CD4-positive, alpha-beta T cell treated with Interleukin-4 for 1 hour (primary cell): ENCODE results near the gene SNX27.

Experiments
- DNase-seq, 2 donors: peaks; one replicate each; pipeline ENCODE4 v3.0.0-alpha.2; 2020 to 2022

SNX27 gene

GRCh38 chr1:151706464-151707415 lies 94.9 kb downstream of the SNX27 start:
- DNase-seq: no peak

- DNase-seq: no peak
Measured at GRCh38 chr1:151707541-151708065, 95.8 kb downstream of the SNX27 start.

GRCh38 chr1:151708891-151709290 lies 97.0 kb downstream of the SNX27 start:
- DNase-seq: no peak

- DNase-seq: peak; percentile 11 to 19
Measured at GRCh38 chr1:151710187-151710840, 98.5 kb downstream of the SNX27 start.

- DNase-seq: no peak
Measured at GRCh38 chr1:151711044-151711800, 99.4 kb downstream of the SNX27 start.

GRCh38 chr1:151711951-151712350 lies 100.1 kb downstream of the SNX27 start:
- DNase-seq: no peak

- DNase-seq: no peak
Measured at GRCh38 chr1:151713044-151713443, 101.2 kb downstream of the SNX27 start.

- no peak for DNase-seq
Measured at GRCh38 chr1:151713874-151714273, 102.0 kb downstream of the SNX27 start.

- DNase-seq: no peak
Measured at GRCh38 chr1:151714820-151715725, 103.2 kb downstream of the SNX27 start.

GRCh38 chr1:151715726-151716404 lies 104.0 kb downstream of the SNX27 start:
- DNase-seq: no peak

GRCh38 chr1:151716405-151716762 lies 104.5 kb downstream of the SNX27 start:
- no peak for DNase-seq

GRCh38 chr1:151716771-151717631 lies 105.2 kb downstream of the SNX27 start, which contains the start of gene CELF3:
CELF3 (minus strand) TSS chr1:151716803; CDS start chr1:151716020, 783 bp downstream.
- DNase-seq: peak in 1 of 2 donors; percentile 32

- no peak for DNase-seq
Measured at GRCh38 chr1:151718011-151718431, 106.2 kb downstream of the SNX27 start.

GRCh38 chr1:151718666-151719065 lies 106.8 kb downstream of the SNX27 start:
- DNase-seq: no peak

- DNase-seq: no peak
Measured at GRCh38 chr1:151720125-151720524, 108.3 kb downstream of the SNX27 start.

GRCh38 chr1:151720554-151720953 lies 108.7 kb downstream of the SNX27 start:
- peak in 1 of 2 donors; percentile 17 for DNase-seq

GRCh38 chr1:151720974-151721787 lies 109.3 kb downstream of the SNX27 start, which contains the start of gene RIIAD1:
RIIAD1 (plus strand) TSS chr1:151721522; CDS start chr1:151721537, 15 bp downstream.
- DNase-seq: peak; percentile 52 to 56

GRCh38 chr1:151721788-151722510 lies 110.1 kb downstream of the SNX27 start:
- DNase-seq: no peak
